GM19193 (cell line): Measurements from ENCODE around the gene ARRDC4.

Source experiments
- POLR2A ChIP-seq: IDR thresholded peaks from 4 replicates; pipeline ENCODE4 v1.6.1; 2011; ENCODE audit not compliant: insufficient read depth, insufficient read length; ENCODE audit errors: extremely low read depth

ARRDC4 gene

GRCh38 chr15:98002419-98002818, 41.9 kb downstream of the ARRDC4 start:
- no peak for TF ChIP-seq POLR2A

GRCh38 chr15:98002866-98003265, 42.4 kb downstream of the ARRDC4 start:
- no peak for TF ChIP-seq POLR2A

- no peak for TF ChIP-seq POLR2A
These were observed 43.0 kb downstream of the ARRDC4 start for GRCh38 chr15:98003518-98003917.

DNA sequence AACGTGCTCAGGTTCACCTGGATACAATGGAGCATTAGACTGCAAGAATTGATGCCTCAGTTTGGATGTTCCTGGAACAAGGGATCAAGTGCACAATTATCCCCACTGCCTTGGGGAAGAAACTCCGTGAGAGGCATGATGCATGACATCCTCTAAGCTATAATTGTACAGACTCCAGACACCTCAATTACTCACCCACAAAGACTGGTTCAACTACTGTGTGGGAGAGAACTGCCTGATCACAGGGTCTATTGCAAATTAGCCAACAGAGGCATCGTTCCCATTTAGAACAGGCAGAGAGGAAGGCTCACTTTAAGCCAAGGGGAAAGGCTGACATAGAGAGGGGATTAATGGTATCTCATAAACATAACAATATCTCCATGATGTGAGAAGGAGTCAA, 43.5 kb downstream of the ARRDC4 start:
- no peak for TF ChIP-seq POLR2A

- no peak for TF ChIP-seq POLR2A
These were observed 45.2 kb downstream of the ARRDC4 start for GRCh38 chr15:98005659-98006058.

DNA sequence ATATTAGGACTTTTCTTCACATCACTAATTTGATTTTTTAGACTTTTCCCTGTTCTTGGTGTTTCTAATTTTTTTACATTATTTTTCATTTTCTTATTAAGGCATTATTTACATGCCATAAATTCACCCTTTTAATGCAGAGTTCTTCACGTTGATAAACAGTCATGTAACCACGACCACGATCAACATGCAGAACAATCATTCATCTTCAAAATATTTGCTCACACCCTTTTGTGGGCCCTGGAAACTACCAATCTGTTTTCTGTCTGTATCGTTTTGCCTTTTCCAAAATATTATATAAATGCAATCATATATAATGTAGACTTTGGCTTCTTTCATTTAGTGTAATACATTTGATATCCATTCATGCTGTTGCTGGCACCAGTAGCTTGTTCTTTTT, 48.7 kb downstream of the ARRDC4 start:
- no peak for TF ChIP-seq POLR2A

- TF ChIP-seq POLR2A: no peak
These were observed 49.5 kb downstream of the ARRDC4 start for GRCh38 chr15:98009971-98010370.

- no peak for TF ChIP-seq POLR2A
These were observed 51.9 kb downstream of the ARRDC4 start for GRCh38 chr15:98012354-98012753.

GRCh38 chr15:98013631-98014030, 53.1 kb downstream of the ARRDC4 start:
- no peak for TF ChIP-seq POLR2A

DNA sequence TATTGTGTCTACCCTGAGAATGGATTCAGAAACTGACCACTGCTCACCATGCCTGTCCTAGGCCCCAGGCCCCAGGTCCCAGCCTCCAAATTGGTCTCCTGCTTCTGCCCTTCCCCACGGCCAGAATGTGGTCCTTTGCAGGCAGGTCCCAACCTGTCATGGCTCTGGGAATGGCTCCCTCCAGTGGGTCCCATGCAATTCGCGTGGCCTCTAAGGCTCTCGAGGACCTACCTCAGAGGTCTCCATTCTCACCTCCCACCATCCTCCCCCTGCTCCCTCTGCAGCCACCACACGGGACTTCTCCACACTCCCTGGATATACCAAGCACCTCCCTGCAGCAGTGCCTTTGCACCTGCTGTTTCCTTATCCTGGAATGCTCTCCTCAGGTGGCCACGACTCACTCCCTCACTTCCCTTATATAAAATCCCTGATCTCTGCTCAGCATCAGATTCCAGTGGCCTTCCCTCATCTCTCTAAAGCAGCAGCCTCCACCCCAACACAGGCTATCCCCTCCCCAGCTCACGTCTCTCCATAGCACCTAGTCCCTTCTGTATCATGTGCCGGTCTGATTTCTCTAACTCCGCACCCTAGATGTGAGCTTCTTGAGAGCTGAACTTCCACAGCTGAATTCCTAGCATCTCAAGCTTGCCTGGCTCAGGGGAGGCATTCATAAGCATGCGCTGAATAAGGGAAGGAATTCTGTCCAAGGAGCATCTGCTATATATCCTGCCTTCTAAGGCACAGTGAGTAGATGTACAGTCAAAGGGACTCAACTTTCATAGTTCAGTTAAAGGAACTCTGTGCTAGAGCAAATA, 56.9 kb downstream of the ARRDC4 start:
- TF ChIP-seq POLR2A: no peak

DNA sequence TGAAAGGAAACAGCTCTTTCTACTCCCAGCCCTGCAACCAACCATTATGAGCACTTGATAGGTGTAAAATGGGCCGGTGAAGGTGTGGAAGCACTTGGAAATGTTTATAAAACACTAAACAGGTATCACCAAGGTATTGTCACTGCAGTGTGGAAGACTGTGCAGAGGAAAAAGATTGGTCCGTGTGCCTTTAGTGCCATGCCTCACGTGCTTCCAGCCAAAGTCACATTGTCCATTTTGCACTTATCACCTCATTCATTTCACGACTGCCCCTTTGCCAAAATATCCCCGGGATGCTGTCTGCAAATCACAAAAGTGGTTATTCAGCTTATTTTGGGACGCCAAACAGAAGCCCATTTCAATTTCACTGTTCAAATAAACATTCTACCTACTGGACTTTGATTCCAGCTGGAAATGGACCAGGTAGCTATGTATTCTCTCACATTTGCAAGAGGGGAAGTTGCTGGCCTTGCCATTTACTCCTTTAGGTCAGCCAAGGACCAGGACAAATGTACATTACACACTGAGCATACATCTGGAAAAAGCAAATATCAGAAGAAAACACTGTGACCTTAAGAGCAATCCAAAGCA, 58.4 kb downstream of the ARRDC4 start:
- TF ChIP-seq POLR2A: no peak
